Upper lobe of left lung (tissue), 4 donors: ENCODE data around the gene FLT1.

Experiments
- POLR2A ChIP-seq, 4 donors: fragments of 450-650 bp; IDR thresholded peaks; one replicate each; pipeline ENCODE4 v1.5.1; 2016 to 2017; ENCODE audit warnings: antibody characterized with exemption in 4 of 4, mild to moderate bottlenecking in 2 of 4
- POLR2AphosphoS5 ChIP-seq, 2 donors: sonication (generic); formaldehyde crosslinking; IDR thresholded peaks; one replicate each; pipeline ENCODE4 v1.5.1; 2017; ENCODE audit warnings: antibody characterized with exemption in 2 of 2
- TF ChIP-seq, protein P1 (sequence below), 6 experiments: fragments of 450-650 bp in 4 of 6; fragments of 200-600 bp in 2 of 6; sonication (generic) in 2 of 6; IDR thresholded peaks; one replicate each; pipeline ENCODE4 v1.5.1; 2016 to 2019; ENCODE audit warnings: antibody characterized with exemption in 6 of 6

DNA sequence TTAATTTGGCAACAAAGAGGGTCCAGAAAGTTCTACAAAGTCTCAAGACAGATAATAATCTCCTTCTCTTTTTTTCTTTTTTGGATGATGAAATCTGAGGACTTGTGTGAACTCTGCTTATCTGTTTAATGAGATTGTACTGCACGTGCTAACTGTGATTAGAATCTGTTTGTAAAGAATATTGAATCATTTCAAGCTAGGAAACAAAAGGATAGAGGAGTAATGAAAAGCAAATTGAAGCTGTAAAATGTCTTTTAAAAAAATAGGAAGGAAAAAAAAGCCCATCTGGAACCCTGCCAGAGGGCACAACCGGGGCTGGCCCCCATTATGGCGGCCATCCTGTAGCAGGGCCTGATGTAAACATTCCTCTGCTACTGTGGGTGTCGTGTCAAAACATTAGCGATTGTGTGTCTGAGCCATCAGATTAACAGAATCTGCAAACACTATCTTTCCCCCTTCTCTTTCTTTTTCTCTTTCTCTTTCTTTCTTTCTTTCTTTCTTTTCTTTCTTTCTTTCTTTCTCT, 83.0 kb downstream of the FLT1 start:
- TF ChIP-seq, protein P1, sequence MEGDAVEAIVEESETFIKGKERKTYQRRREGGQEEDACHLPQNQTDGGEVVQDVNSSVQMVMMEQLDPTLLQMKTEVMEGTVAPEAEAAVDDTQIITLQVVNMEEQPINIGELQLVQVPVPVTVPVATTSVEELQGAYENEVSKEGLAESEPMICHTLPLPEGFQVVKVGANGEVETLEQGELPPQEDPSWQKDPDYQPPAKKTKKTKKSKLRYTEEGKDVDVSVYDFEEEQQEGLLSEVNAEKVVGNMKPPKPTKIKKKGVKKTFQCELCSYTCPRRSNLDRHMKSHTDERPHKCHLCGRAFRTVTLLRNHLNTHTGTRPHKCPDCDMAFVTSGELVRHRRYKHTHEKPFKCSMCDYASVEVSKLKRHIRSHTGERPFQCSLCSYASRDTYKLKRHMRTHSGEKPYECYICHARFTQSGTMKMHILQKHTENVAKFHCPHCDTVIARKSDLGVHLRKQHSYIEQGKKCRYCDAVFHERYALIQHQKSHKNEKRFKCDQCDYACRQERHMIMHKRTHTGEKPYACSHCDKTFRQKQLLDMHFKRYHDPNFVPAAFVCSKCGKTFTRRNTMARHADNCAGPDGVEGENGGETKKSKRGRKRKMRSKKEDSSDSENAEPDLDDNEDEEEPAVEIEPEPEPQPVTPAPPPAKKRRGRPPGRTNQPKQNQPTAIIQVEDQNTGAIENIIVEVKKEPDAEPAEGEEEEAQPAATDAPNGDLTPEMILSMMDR (IDR thresholded peaks at IDR 0.05), result no peak
- TF ChIP-seq POLR2AphosphoS5 (IDR thresholded peaks at IDR 0.05) (peak; percentile 22 to 71), POLR2A (IDR thresholded peaks at IDR 0.05) (no peak)
